Fibroblast of upper back skin (primary cell): ENCODE measurements around the gene PAQR8.

ENCODE experiments used
- DNase-seq: peaks from one replicate; pipeline ENCODE4 v3.0.0-alpha.2; 2013

Gene PAQR8

GRCh38 chr6:52352239-52353018 lies 9.5 kb upstream of the PAQR8 start:
- DNase-seq: peak; percentile 97

- no peak for DNase-seq
These were observed 5.9 kb upstream of the PAQR8 start for GRCh38 chr6:52356017-52356416.

- DNase-seq: no peak
These were observed 2.5 kb upstream of the PAQR8 start for GRCh38 chr6:52359403-52359802.

- no peak for DNase-seq
These were observed 1.9 kb upstream of the PAQR8 start for GRCh38 chr6:52360028-52360427.

- DNase-seq: no peak
These were observed 1.1 kb upstream of the PAQR8 start for GRCh38 chr6:52360601-52361413.

- DNase-seq: no peak
These were observed 472 bp upstream of the PAQR8 start for GRCh38 chr6:52361414-52361944.

GRCh38 chr6:52362443-52363227 lies 684 bp downstream of the PAQR8 start:
- no peak for DNase-seq

- no peak for DNase-seq
These were observed 1.4 kb downstream of the PAQR8 start for GRCh38 chr6:52363228-52363867.

- no peak for DNase-seq
These were observed 2.7 kb downstream of the PAQR8 start for GRCh38 chr6:52364480-52365166.

GRCh38 chr6:52365317-52365716 lies 3.4 kb downstream of the PAQR8 start:
- DNase-seq: no peak

GRCh38 chr6:52365866-52366540 lies 4.1 kb downstream of the PAQR8 start:
- DNase-seq: no peak

- DNase-seq: no peak
These were observed 6.1 kb downstream of the PAQR8 start for GRCh38 chr6:52368002-52368401.

- DNase-seq: no peak
These were observed 7.3 kb downstream of the PAQR8 start for GRCh38 chr6:52369234-52369633.

- peak; percentile 51 for DNase-seq
These were observed 9.8 kb downstream of the PAQR8 start for GRCh38 chr6:52371656-52372191.

- no peak for DNase-seq
These were observed 11.3 kb downstream of the PAQR8 start for GRCh38 chr6:52373151-52373690.

GRCh38 chr6:52374247-52374646 lies 12.3 kb downstream of the PAQR8 start:
- DNase-seq: no peak

GRCh38 chr6:52375780-52376556 lies 14.0 kb downstream of the PAQR8 start:
- DNase-seq: no peak

GRCh38 chr6:52376763-52377162 lies 14.8 kb downstream of the PAQR8 start:
- no peak for DNase-seq

GRCh38 chr6:52377538-52378221 lies 15.7 kb downstream of the PAQR8 start:
- no peak for DNase-seq
